Stimulated activated CD8-positive, alpha-beta memory T cell treated with anti-CD3 and anti-CD28 coated beads, Interleukin-12 subunit alpha, Interleukin-12 subunit beta, amount 100 ng/mL, for 1 hour (primary cell): ENCODE measurements around the gene DGKD.

Source experiments
- DNase-seq: peaks from one replicate; pipeline ENCODE4 v3.0.0-alpha.2; 2020; ENCODE audit warnings: low read depth

The DGKD gene

DNA sequence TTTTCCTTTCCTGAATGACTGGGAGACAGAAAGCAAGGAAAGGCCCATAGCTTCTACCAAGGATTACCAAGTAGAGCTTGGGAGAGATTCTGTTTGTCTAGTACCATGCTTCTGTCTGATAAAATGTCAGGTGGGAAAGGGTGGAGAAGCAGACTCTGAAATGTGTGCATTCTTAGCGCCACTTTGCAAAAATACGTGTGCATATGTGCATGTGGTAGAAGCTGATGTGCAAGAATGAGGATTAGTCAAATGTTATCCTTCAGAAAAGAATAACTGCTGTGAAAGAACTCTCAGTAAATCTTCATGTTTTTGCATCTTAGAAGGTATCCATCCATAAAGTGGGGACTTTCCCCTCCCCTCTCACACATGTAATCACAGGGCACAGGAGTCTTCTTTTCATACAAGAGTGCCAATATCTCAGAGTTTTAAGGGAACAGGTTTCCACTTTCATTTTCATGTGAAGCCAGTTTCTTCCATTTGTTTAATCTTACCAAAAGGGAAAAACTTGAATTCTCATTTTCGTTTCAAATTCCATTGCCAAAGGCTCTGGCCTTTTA is 15.4 kb upstream of the DGKD start:
- no peak for DNase-seq

DNA sequence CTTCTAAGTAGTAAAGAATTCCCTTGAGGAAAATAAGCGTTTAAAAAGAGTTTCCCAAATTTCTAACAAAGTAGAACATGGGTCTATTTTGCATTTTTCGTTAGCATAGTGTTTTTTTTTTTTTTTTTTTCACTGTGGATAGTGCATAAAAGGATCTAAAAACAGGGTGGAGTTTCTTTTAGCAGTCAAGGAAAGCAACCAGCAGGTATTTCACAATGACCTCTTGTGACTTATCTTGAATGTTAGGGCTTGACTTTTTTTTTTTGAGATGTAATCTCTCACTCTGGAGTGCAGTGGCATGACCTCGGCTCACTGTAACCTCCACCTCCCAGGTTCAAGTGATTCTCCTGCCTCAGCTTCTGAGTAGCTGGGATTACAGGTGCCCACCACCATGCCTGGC is 14.9 kb upstream of the DGKD start:
- no peak for DNase-seq

DNA sequence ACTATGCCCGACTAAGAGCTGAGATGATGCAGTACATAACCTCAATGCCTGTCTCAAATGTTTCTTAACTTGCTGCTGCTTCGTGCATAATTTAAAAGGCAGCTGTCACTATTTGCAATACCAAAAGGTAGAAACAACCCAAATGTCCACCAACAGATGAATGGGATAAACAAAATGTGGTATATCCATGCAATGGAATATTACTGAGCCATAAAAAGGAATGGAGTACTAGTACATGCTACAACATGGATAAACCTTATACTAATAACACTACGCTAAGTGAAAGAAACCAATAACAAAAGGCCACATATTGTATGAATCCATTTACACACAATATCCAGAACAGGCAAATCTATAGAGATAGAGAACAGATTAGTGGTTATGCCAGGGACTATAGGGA is 13.0 kb upstream of the DGKD start:
- no peak for DNase-seq

DNA sequence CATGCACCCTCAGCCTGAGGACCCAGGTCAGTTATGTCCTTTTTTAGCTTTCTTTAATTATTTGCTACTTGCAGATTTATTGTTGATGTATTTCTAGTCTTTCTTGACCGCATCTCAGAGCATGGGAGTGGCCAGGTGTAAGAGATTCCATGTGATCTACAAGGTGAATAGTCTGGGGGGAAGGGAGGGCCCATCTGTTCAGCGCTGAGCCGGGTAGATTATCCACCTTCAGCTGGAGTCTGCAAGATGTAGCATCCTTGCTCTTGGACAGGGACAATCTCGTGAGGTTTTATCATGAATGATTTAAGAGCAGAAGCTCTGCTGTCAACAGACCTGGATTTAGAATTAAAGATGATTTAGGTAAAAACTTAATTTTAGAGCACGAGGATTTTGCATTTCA is 12.0 kb upstream of the DGKD start:
- DNase-seq: no peak

DNA sequence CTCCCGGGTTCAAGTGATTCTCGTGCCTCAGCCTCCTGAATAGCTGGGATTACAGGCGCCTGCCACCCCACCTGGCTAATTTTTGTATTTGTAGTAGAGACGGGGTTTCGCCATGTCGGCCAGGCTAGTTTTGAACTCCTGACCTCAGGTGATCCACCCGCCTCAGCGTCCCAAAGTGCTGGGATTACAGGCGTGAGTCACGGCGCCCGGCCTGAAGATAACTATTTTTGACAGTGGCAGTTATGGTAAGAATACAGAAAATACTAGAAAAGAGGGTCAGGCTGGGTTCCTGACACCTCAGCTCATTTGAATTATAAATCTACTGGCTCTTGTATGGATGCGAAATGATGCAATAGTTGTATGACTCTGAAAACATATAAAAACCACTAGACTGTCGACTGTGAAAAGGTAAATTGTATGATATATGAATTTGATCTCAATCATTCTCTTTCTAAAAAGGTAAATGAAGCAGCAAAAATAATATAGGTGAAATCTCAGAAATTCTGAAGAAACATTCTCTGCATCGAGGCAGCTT is 11.1 kb upstream of the DGKD start:
- DNase-seq: no peak

DNA sequence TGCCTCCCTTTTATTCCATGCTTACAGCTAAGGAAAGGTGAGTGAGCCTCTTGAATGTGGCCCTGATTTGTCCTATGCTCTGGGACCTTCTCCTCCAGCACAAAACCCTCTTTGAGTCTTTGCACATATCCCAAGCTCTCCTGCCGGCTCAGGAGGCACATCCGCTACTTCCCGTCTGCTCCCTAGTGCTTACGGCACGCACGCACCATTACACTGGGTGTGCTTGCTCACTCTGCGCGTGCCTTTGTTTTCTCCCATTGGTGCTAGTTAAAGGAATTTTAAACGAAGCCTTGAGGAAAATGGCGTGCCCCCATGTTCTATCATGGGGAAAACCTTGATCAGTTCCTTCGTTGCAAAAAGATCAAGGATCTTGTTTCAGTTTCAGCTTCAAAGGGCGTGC is 7.9 kb upstream of the DGKD start:
- no peak for DNase-seq

DNA sequence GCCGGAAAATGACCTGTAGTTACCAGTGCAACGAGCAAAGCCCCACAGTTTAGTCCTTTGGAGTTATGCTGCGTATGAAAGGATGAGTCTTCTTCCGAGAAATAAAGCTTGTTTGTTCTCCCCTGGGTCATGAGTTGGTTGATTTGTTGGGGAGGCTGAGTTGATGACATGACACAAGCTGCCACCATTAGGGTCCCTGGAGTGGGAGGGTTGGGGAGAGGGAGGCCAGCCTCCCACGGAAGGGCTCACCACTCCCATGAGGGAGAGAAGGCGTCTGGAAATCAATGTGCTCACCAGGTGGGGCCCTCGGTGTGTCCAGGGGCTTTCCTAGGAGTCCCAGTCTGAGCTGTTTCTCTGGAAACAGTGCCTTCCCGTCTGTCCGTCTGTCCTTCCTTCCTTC is 7.4 kb upstream of the DGKD start:
- no peak for DNase-seq

DNA sequence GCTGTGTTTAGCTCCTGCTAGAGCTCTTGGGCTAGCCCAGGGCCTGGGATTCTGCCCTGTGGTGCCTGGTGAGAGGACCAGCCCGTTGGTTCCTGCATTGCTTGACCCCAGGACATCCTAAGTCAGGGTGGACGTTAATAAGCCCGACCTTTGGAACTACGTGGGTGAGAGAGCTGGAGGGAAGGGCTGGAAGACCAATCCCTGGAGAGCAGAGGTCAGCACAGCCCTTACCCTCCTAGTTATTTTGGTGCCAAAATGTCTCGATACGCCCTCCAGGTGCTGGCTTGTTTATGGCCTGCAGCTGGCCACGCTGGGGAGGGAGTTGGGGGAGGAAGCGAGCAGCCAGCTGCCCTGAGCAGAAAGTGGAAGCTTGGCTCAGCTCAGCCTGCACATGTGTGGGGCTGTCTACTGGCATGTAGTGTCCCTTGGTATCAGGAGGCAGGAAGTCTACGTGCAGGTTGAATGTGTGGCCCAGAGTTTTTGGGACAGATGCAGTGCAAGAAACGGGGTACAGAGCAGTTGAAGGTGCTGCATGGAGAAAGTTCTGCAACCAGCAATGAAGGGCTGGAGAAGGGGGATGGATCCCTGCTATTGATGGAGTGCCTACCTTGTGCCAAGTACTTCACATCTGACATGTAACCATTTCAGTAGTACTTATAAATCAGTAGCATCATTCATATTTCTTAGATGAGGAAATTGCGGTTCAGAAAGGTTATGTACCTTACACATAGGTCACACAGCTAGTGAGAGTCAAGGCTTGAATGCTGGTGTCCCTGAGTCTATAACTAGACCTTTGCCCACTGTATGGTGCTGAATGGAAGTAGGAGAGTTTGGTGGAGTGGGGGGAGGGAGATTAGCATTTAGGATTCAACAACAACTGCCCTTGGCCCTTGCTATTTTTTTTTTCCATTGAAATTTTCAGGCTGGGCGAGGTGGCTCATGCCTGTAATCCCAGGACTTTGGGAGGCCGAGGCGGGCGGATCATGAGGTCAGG is 5.0 kb upstream of the DGKD start:
- DNase-seq: no peak

DNA sequence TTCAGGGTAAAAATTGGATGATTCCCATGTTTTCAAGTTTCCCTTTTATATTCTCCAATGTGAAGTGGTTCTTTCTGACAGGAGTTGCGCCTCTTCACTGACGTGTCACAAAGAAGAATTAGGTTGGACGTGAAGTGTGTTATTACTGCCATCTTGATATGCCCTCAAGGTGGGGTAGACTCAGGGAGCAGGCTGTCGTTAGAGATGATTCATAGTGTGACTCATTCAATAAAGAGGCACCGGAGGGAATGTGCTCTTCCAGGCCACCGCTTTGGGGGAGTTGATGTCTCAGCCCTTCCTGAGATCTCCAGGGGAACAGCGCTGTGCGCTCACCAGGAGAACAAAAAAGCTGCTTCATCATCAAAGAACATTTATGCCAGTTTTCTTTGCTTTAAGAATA is 3.6 kb upstream of the DGKD start:
- DNase-seq: no peak

DNA sequence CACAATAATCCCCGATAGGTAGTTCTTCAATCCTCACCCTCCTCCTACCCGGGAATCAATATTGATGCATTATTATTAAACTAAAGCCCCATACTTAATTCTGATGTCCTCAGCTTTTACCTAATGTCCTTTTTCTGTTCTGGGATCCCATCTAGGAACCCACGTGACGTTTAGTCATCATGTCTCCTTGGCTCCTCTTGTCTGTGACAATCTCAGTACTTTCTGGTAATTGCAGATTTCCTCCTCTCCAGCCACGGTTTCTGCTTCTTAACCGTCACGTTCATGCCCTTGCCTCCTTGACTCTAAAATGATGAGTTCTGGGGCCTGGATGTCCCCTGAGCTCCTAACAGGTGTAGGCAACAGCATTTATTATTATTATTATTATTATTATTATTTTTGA is 2.9 kb upstream of the DGKD start:
- DNase-seq: no peak

DNA sequence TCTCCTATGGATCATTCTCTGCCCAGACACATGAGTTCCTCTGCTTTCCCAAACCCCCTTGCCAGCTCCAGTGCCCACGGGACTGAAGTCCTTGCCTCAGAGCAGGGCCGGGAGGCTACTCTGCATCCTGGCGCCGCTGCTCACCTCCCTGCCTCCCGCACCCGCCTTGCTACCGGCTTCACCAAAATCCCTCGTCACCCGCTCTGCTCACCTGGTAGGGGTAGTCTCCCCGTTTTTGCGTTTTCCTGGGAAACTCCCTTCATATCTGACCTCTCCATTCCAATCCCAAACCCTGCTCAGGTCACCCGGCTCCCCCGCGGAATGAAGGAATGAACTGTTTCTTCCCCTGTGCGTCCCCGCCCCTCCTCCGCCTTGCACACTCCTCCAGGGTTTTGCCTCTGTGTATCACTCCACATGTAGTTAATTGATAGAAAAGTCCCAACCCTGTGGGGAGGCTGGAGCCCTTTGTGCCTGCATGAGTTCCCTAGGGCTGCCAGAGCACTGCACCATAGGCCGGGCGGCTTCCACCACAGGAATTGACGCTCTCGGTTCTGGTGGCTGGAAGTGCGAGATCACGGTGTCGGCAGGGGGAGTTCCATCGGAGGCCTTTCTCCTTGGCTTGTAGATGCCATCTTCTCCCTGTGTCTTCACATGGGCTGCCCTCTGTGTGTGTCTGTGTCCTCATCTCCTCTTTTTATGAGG is 2.0 kb upstream of the DGKD start:
- no peak for DNase-seq

DNA sequence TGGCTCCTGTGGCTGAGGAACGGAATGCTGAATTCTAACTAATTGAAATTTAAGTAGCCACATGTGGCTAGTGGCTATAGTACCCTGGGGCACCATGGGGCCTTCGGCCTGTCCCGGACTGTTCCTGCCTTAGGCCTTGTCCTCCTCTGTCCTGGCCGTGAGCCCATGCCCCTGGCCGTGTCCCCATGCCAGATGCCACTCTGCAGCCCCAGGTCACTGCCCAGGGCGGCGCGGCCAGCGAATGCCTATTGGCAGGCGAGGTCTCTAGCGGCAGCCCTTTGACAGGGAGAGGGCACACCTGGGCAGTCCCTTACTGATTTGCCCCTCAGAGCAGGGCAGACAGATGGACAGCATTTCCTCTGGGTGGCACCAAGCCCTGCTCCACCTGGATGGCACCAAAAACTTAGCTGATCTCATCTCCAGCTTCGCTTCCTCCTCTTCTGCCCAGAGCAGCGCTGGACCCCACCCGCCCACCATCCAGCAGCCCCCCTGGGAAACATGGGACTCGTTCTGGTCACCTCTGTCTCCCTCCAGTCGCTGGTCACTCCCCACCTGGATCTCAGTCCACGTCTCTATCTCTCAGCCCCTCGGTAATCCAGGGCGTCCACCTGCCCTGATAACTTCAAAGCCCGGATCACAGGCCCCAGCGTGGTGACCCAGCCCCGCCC is 1.1 kb upstream of the DGKD start:
- DNase-seq: no peak

DNA sequence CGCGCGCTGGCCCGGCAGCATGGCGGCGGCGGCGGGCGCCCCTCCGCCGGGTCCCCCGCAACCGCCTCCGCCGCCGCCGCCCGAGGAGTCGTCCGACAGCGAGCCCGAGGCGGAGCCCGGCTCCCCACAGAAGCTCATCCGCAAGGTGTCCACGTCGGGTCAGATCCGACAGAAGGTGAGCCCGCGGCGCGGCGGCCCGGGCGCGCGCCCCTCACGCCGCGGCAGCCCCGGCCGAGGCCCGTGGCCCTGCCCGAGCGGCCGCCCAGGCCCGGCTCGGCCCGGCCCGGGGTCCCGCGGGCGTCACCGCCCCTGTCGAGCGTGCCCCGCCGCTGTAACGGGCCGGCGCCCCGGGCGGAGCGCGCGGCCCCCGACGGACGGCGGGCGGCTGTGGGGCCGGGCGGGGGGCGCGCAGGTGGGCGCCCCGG is 218 bp downstream of the DGKD start:
- no peak for DNase-seq

DNA sequence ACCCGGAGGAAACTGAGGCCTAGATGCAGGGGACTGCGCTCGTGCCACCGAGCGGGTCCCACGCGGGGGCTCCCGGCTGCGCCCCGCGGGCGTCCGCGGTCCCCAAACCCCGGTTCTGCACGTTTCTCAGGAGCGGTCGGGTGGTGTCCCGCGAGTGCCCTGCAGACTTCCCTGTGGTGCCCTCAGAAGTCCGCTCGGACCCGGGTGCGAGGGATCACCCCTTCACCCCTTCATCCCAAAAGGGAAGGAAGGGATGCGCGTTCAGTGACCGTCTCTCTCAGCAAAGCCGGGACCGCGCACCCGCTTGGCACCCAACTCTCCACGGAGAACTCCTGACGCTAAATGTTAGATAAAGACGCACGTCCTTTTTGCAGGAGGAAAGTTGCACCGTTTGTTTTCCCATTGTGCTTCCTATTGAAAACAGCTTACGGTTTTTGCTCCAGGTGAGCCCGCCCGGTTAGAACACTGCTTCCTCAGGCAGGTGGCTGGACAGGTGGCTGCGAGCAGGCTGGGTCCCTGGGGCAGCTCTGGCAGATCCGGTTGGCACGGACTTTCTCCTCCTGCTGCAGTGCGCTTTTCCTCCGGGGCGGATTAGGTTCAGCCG is 779 bp downstream of the DGKD start:
- DNase-seq: no peak

DNA sequence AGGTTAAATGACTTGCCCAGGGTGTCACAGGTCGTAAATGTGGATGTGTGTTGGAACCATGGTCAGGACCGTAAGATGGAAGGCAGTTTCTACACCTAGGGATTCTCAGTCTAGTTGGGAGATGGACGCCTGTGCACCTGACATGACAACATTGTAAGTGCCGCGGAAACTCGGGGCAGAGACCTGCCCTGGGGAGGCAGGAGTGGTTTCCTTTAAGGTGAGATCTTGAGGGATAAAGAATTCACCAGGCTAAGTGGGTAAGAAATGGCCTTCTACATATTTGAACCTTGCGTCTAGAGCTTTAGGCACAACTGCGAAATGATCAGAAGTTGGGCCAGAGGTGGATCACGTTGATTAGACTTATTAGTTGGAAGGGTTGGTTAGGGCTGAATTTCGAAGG is 1.6 kb downstream of the DGKD start:
- no peak for DNase-seq

DNA sequence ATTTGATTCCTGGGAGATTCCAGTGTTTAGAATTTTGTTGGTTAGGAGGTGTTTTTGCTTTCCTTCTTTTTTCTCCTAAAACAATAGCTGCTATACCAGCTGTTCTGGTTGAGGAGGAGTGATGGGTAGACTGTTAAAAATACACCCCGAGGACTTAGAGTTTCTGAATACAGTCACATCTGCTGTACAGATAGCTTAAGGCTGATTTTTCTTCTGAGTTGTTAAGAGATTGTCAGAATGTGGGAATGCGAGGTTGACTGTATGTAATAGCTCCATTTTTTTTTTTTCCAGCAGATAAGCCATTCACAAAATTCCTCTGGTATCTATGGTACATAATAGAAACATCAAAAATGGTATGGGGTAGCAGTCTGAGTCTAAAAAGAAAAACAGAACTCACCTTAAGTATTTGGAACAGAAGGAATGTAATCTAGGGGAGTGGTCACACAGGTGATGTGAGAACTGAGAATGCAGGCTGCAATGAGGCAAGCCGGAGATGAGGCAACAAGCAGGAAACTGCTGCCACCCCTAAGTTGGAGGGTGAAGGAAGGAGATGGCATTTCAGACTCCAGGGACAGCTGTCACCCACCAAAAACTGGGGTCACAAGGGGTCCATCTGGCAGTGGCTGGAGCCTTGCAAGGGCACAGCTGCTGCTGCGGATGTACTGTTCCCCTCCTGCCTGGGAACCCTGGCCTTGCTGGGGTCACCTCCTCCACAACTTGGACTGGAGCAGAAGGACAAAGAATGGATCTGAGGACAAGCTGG is 2.4 kb downstream of the DGKD start:
- no peak for DNase-seq

DNA sequence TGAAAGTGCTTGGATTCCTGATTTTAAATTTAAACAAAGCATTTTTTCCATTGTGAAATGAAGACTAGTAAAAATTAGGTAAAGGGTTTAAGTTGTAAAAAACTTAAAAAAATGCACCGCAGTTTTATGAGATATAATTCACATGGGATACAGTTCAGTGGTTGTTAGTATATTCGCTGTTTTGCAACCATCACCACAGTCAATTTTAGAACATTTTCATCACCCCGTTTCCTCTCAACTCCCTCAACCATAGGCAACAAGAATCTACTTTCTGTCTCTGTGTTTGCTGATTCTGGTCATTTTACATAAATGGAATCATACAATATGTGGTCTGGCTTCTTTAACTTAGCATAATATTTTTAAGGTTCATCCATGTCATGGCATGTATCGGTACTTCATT is 4.0 kb downstream of the DGKD start:
- no peak for DNase-seq

DNA sequence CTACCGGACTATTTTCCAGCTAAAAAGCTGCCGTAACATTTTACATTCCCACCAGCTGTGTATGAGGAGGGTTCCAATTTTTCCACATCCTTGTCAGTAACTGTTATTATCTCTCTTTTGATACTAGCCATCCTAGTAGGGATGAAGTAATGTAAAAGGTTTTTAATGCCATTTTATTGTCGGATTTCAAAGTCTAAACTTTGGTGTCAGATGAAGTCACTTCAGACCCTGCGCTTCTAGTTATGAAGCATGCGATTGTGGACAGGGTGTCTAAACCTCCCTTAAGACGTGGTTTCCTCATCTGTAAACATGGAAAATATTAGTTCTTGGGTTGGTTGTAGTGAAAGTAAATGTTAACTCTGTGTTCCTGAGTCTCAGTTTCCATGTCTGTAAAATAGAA is 4.7 kb downstream of the DGKD start:
- DNase-seq: no peak

DNA sequence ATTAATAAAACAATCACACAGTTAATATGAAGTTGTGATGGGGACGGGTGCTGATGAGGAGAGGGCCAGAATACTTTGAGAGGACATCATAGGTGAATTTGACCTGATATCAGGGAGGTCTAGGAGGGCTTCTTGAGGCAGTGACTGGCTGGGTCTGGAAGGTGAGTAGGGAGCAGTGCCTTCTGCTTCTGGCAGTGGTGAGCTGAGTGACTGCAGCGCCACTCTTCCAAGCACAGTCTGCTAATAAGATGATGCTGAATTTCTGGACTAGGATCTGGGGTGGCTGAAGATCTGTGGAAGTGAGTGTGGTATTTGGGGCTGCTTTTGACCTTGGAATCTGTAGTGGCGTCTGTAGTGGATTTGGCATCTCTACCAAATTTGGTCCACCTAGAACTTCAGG is 5.5 kb downstream of the DGKD start:
- no peak for DNase-seq

DNA sequence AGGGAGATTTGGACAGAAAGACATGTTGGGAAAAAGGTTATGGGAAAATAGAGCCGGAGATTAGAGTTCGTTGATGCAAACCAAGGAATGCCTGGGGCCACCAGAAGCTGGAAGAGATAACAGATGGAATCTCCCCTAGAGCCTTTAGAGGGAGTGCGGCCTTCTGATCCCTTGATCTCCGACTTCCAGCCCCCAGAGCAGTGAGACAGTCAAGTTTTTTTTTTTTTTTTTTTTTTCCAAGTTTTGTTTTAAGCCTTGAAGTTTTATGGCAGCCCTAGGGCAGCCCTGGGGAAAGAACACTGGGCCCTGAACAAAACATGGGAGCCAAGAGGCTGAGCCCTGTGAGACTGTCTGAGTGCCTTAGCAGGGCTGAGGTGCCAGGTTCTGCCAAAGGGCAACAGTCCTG is 6.5 kb downstream of the DGKD start:
- DNase-seq: no peak

DNA sequence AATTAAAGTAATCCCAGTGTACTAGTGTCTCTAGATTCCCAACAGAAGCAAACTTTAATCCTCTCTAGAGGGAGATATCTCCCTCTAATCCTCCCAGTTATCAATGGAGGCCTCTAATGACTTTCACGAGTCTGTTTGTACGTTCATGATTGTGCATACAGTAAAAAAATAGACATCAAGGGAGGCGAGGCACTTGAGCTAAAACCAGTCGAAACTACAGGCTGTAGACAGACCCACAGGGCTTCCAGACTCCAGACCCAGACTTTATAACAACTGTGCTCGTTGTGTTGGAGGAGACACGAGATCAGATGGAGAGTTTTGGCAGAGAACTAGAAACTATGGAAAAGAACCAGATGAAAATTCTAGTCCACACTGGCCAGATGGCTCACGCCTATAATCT is 7.0 kb downstream of the DGKD start:
- DNase-seq: no peak
